ENCODE results near the gene MFAP4.

DNA sequence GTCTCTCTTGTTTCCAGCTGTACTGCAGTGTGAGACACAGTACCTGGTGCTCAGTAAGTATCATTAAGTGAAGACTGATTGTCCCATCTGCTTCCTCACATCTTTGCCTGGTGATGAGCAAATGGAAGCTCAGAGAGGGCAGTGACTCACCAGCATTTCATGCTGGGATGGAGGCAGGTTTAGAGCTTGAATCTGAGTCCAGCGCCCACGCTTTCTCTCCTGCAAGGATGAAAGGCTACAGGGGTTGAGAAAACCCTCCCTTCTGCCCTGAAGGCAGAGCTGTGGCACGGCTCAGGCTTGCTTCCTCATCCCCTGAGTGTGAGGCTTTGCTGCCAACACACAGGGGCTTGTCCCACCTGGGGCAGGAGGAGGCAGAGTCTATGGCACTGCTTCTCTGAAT, 22.5 kb upstream of the MFAP4 start:
- TF ChIP-seq POLR2AphosphoS5 (IDR thresholded peaks at IDR 0.05; ENCODE audit: insufficient read depth in 1 of 2, low read depth in 1 of 2) = no peak
- TF ChIP-seq, protein P1, sequence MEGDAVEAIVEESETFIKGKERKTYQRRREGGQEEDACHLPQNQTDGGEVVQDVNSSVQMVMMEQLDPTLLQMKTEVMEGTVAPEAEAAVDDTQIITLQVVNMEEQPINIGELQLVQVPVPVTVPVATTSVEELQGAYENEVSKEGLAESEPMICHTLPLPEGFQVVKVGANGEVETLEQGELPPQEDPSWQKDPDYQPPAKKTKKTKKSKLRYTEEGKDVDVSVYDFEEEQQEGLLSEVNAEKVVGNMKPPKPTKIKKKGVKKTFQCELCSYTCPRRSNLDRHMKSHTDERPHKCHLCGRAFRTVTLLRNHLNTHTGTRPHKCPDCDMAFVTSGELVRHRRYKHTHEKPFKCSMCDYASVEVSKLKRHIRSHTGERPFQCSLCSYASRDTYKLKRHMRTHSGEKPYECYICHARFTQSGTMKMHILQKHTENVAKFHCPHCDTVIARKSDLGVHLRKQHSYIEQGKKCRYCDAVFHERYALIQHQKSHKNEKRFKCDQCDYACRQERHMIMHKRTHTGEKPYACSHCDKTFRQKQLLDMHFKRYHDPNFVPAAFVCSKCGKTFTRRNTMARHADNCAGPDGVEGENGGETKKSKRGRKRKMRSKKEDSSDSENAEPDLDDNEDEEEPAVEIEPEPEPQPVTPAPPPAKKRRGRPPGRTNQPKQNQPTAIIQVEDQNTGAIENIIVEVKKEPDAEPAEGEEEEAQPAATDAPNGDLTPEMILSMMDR (IDR thresholded peaks at IDR 0.05) = no peak

Data from vagina (tissue), 2 donors.